Left lung (tissue), 10 donors: ENCODE measurements around the gene SREBF2. TPM values are rescaled to one million over a fixed set of nuclear protein-coding genes. Genes with fewer than 3 reads are reported as not detected.

Experiments used
- ATAC-seq: fragments of 200-7000 bp; cut with Tn5 transposase; one replicate; pipeline ENCODE4 v1.9.1; 2020; ENCODE audit warnings: moderate library complexity
- DNase-seq, 4 donors: peaks; one replicate each; pipeline ENCODE4 v3.0.0-alpha.2; 2013 to 2020
- H3K27ac ChIP-seq, 2 donors: fragments of 200-600 bp; sonication (generic) in 1 of 2; one replicate each; pipeline versions ENCODE4 v1.5.0 to v1.8.0; 2020 to 2021
- H3K27me3 ChIP-seq, 2 donors: fragments of 200-600 bp; sonication (generic) in 1 of 2; one replicate each; pipeline versions ENCODE4 v1.5.0 to v1.8.0; 2020 to 2021
- H3K36me3 ChIP-seq, 2 donors: fragments of 200-600 bp; sonication (generic) in 1 of 2; one replicate each; pipeline versions ENCODE4 v1.5.0 to v1.8.0; 2020 to 2021
- H3K4me1 ChIP-seq, 2 donors: fragments of 200-600 bp; one replicate each; pipeline ENCODE4 v1.8.0; 2021
- H3K4me3 ChIP-seq, 2 donors: fragments of 200-600 bp; sonication (generic) in 1 of 2; one replicate each; pipeline versions ENCODE4 v1.5.0 to v1.8.0; 2020 to 2021; ENCODE audit warnings: mild to moderate bottlenecking in 1 of 2
- H3K9me3 ChIP-seq, 2 donors: fragments of 200-600 bp; sonication (generic) in 1 of 2; one replicate each; pipeline versions ENCODE4 v1.5.0 to v1.8.0; 2020 to 2021
- intact Hi-C, 2 donors: fragments of 100-400 bp; cut with DNase I; formaldehyde crosslinking; loops; one replicate each; pipeline versions ENCODE4 v1.11.2 to v1.14.2; 2022
- polyA plus RNA-seq, 6 donors: library from polyadenylated mRNA; unstranded; fragments of 120-200 nt; gene quantifications; one replicate each; pipeline ENCODE4 v1.2.1, GENCODE V29; 2013; ENCODE audit not compliant: insufficient read length in 6 of 6
- total RNA-seq, 2 donors: library from RNA; stranded (reverse); fragmentation: NEBNext Ultra II Directional; extraction: Animal tissue kit (Norgen Biotek cat#: 25700); gene quantifications; one replicate each; pipeline ENCODE4 v1.2.1, GENCODE V29; 2021
- TF ChIP-seq, protein P1 (sequence below), 2 donors: fragments of 200-600 bp; sonication (generic) in 1 of 2; IDR thresholded peaks; one replicate each; pipeline versions ENCODE4 v1.5.0 to v1.8.0; 2021; ENCODE audit warnings: antibody characterized with exemption in 2 of 2
- donor health status: DM: no; HTN: yes; CAD: no.
- donor health status: DM: no; HTN: no; CAD: no.

The SREBF2 gene
- total and polyA plus RNA-seq, 8 donors = 49.2 to 162 (median 75.7) TPM

DNA sequence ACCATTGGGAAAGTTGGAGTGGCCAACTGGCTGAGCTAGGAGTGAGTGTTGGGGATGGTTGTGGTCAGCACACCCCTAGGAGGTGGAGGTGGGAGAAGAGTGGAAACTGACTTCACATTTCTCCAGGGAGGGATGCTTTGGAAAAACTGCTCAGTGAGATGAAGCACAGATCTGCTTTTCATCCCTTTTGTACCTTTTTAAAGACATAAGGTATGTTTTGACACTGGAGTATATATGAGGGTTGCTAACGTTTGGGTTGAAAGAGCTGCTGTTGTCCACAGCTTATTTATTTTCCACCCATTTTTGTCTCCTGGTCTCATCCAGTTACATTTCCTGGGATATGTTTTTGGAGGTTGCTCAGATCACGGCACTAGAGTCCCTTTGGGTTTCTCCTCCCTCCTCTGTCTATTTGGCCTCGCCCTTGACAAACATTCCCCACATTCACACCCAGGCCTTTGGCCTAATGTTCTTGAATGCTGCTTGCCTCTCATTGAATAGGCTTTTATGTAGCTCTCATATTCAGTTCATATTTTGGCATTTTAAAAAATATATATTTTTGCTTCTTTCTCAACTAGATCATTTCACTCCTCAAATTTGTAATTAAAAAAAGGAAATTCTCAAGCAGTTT is 8.3 kb downstream of the SREBF2 start:
- Histone ChIP-seq H3K36me3 (peaks cover 0 to 17% of the 10 kb centered on the region in 2 donors), H3K4me3 (no peak overlapping the region), H3K27me3 (no peaks in the 10 kb centered on the region), H3K4me1 (peaks cover 25 to 84% of the 10 kb centered on the region in 2 donors), H3K27ac (peak overlapping the region; percentile 21 to 48), H3K9me3 (no peaks in the 10 kb centered on the region)
- no peak for DNase-seq
- intact Hi-C loops = no loop called here
- TF ChIP-seq, protein P1, sequence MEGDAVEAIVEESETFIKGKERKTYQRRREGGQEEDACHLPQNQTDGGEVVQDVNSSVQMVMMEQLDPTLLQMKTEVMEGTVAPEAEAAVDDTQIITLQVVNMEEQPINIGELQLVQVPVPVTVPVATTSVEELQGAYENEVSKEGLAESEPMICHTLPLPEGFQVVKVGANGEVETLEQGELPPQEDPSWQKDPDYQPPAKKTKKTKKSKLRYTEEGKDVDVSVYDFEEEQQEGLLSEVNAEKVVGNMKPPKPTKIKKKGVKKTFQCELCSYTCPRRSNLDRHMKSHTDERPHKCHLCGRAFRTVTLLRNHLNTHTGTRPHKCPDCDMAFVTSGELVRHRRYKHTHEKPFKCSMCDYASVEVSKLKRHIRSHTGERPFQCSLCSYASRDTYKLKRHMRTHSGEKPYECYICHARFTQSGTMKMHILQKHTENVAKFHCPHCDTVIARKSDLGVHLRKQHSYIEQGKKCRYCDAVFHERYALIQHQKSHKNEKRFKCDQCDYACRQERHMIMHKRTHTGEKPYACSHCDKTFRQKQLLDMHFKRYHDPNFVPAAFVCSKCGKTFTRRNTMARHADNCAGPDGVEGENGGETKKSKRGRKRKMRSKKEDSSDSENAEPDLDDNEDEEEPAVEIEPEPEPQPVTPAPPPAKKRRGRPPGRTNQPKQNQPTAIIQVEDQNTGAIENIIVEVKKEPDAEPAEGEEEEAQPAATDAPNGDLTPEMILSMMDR (IDR thresholded peaks at IDR 0.05) = no peak
- ATAC-seq = peak; percentile 68

DNA sequence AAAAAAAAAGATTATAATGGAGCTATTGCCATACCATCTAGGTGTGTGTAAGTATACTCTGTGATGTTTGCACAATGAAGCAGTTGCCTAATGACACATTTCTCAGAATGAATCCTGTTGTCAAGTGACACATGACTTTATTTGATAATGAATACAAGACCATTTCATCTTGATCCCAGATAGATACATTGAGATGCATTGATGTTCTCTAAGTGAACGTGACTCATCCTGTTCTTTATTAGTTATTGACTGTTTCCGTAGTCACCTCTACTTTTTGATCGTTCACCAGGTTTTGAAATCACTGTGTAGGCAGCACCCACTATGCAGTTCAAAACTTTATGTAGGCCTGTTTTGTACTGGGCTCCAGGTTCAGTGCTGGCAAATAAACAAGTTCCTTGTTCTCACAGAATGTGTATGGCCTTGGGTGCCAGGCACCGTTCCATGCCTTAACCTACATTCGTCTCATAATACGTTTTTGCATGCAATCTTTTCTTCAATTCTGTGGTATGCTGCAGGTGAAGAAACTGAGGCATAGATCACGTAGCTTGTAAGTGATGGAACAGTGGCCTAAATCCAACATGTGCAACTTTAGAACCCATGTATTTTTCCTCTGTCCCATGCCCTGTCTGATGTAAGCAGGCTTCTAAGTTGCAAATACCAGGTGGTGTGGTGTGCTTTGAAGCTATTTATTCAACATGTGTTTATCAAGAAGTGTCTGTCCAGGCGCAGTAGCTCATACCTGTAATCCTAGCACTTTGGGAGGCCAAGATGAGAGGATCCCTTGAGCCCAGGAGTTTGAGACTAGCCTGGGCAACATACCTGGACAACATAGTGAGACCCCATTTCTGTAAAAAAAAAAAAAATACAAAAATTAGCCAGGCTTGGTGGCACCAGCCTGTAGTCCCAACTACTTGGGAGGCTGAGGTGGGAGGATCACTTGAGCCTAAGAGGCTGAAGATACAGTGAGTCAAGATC is 10.4 kb downstream of the SREBF2 start:
- Histone ChIP-seq H3K36me3 (peaks cover 0 to 6% of the 10 kb centered on the region in 2 donors), H3K4me3 (no peak overlapping the region), H3K9me3 (no peaks in the 10 kb centered on the region), H3K27ac (peak overlapping the region in 1 of 2 donors; percentile 21), H3K27me3 (no peaks in the 10 kb centered on the region), H3K4me1 (peaks cover 31 to 92% of the 10 kb centered on the region in 2 donors)
- no peak for DNase-seq
- intact Hi-C loops = no loop called here
- no peak for ATAC-seq
- TF ChIP-seq, protein P1 (IDR thresholded peaks at IDR 0.05) = no peak

DNA sequence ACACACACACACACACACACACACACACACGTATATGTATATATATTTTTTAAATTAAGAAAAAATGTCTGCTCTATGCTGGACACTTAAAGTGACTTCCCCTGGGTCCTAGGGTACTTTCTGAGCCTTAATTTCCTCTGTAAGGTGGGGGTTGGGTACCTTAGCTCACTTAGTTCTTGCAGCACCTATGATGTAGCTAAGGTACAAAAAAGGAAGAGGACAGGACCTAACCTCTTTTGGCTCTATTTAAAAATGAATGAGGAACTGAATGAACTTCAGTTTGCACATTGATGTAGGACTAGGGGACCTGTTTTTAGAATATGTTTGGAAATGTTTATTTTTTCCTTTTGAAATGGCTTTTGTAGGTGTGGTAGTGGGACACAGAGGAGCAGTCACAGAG is 11.1 kb downstream of the SREBF2 start:
- no peak overlapping the region for H3K4me3 ChIP-seq
- peaks cover 31 to 93% of the 10 kb centered on the region in 2 donors for H3K4me1 ChIP-seq
- intact Hi-C loops = no loop called here
- peak overlapping the region; percentile 15 to 61 for H3K27ac ChIP-seq
- DNase-seq (no peak), ATAC-seq (no peak)
- TF ChIP-seq, protein P1 (IDR thresholded peaks at IDR 0.05) = no peak
- H3K27me3 ChIP-seq = no peaks in the 10 kb centered on the region
- no peaks in the 10 kb centered on the region for H3K9me3 ChIP-seq
- H3K36me3 ChIP-seq = peaks cover 0 to 6% of the 10 kb centered on the region in 2 donors

DNA sequence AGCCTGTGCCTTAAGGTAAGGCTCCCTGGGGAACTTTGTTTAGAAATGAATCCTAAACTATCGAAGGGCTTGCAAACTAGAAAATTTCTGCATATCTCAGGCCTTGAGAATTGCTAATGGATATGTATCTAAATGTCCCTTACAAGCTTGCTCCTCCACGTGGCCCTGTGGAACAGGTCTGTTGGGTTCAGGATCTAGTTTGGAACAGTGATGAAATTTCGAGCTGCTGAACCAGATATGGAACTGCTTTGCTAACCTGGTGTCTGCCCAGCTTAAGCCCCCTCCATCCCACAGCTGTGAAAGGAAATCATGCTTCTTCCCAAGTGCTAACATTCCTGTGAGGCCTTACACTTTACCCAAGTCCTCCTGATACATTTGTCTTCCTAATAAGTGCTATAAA is 11.6 kb downstream of the SREBF2 start:
- Histone ChIP-seq H3K27me3 (no peaks in the 10 kb centered on the region), H3K4me3 (no peak overlapping the region), H3K36me3 (peaks cover 0 to 4% of the 10 kb centered on the region in 2 donors), H3K27ac (peak overlapping the region; percentile 15 to 61), H3K9me3 (no peaks in the 10 kb centered on the region), H3K4me1 (peaks cover 31 to 93% of the 10 kb centered on the region in 2 donors)
- DNase-seq = peak in 2 of 4 donors; percentile 48 to 75
- TF ChIP-seq, protein P1 (IDR thresholded peaks at IDR 0.05) = no peak
- peak; percentile 56 for ATAC-seq
- intact Hi-C loops = no loop called here
